Body of pancreas (tissue), 4 donors: Measurements from ENCODE around the gene SEC24B.
"Not testable (repeated sequence)": the region's sequence is repeated elsewhere in the genome, so short reads cannot be mapped to it uniquely, and the experiment has no call there.

Experiments used
- POLR2A ChIP-seq, 3 donors: fragments of 450-650 bp; IDR thresholded peaks; one replicate each; pipeline ENCODE4 v1.6.1; 2016; ENCODE audit warnings: antibody characterized with exemption in 3 of 3, mild to moderate bottlenecking in 2 of 3
- TF ChIP-seq, protein P1 (sequence below), 7 experiments: fragments of 450-650 bp in 4 of 7; fragments of 200-600 bp in 3 of 7; sonication (generic) in 3 of 7; IDR thresholded peaks; one replicate each; pipeline ENCODE4 v1.5.1; 2016 to 2019; ENCODE audit warnings: antibody characterized with exemption in 7 of 7

- TF ChIP-seq, protein P1, sequence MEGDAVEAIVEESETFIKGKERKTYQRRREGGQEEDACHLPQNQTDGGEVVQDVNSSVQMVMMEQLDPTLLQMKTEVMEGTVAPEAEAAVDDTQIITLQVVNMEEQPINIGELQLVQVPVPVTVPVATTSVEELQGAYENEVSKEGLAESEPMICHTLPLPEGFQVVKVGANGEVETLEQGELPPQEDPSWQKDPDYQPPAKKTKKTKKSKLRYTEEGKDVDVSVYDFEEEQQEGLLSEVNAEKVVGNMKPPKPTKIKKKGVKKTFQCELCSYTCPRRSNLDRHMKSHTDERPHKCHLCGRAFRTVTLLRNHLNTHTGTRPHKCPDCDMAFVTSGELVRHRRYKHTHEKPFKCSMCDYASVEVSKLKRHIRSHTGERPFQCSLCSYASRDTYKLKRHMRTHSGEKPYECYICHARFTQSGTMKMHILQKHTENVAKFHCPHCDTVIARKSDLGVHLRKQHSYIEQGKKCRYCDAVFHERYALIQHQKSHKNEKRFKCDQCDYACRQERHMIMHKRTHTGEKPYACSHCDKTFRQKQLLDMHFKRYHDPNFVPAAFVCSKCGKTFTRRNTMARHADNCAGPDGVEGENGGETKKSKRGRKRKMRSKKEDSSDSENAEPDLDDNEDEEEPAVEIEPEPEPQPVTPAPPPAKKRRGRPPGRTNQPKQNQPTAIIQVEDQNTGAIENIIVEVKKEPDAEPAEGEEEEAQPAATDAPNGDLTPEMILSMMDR (IDR thresholded peaks at IDR 0.05) = not testable (repeated sequence)
- TF ChIP-seq POLR2A (IDR thresholded peaks at IDR 0.05) = not testable (repeated sequence)
Measured at GRCh38 chr4:109558095-109558494, 124.5 kb downstream of the SEC24B start.
